Cerebellar nuclear complex (tissue), 1 donor: ENCODE results near the gene SHMT1.
"Not testable (repeated sequence)": the region's sequence is repeated elsewhere in the genome, so short reads cannot be mapped to it uniquely, and the experiment has no call there.

Experiments used
- DNase-seq, 2 experiments: peaks; one replicate each; lab custom pipeline; 2025; lab: John Stamatoyannopoulos, UW

SHMT1 gene

GRCh38 chr17:18326039-18326438 is 37.3 kb downstream of the SHMT1 start:
- DNase-seq, result no peak

DNA sequence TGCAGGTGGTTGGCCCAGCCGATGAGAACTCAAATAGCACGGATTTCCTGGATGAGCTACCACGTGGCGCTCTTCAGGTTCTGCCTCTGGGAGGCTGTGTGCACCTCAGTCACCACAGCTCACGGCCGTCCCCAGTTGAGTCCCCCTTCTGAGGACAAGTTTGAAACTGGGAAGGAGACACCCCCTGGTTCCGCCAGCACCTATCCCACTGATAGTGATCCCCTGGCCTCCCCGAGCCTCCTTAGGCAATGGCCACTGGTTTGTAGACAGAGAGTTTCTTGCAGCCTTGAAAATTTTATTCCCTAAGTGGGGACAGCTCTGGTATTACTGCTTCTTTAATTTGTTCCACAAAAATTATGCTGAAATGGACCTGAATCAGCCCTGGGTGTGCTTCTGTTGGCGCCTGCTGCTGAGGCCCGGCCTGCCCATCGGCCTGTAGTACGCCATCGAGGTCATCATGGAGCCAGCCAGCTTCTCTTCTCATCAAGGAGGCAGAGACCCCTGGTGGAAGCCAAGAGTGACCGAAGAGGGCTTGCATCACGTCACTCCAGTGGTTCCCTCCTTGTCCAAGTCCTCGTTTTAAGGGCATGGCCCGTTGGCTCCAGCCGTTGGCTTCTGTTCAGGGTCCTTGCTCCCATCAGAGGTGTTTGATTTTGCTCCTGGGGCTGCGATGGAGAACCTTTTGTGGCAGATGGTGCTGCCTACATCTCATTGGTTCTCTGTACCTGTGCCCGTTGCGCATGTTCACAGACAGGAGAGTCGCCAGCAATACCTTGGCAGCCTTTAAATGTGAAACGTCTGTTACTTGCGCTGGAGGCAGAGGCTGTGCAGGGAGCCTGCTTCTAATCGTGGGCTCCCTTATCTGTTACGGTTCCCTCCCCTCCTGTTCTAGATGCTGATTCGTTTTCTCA is 39.0 kb downstream of the SHMT1 start:
- DNase-seq, result peak; percentile 53 to 69

DNA sequence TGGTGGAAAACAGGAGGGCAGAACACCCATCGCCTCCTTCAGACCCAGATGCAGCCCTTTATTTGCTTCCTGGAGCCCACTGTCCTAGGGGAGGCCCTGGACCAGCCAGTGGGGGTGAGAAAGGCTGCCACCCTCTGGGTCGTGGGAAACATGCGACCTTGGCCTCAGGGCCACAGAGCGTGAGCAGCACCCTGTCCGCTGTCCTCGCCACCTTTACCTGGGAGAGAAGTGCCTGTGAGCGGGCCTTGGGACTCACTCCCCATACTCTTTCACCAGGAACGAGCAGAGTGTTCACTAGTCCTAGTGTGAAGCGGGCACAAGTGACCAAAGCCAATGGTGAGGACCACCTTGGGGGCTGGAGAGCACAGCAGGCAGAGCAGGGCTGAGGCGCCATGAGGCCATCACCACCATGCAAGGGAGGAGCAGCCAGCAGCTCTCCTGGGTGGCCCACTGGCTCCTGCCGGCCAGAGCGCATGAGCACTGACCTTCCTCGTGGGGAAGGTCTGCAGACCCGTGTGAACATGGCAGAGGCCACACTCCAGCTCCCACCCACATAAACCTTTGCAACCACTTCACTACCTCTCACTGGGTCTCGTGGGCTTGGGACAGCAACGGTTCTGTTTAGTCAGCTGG is 39.7 kb downstream of the SHMT1 start:
- DNase-seq, result no peak

GRCh38 chr17:18323007-18323406 is 40.3 kb downstream of the SHMT1 start:
- no peak for DNase-seq

DNA sequence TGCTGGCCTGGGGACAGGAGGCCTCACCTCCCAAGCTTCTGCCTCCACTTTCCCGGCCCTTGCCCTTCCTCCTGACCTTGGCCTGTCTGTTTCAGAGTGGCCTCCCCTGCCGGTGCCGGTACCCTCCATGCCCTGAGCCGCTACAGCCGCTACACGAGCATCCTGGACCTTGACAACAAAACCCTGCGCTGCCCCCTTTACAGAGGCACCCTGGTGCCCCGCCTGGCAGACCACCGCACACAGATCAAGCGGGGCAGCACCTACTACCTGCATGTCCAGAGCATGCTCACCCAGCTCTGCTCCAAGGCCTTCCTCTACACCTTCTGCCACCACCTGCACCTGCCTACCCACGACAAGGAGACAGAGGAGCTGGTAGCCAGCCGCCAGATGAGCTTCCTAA is 40.8 kb downstream of the SHMT1 start:
- DNase-seq, result no peak

- DNase-seq, result no peak
These were observed 42.0 kb downstream of the SHMT1 start for GRCh38 chr17:18321309-18321708.

- no peak for DNase-seq
These were observed 43.0 kb downstream of the SHMT1 start for GRCh38 chr17:18320301-18320700.

GRCh38 chr17:18319604-18320256 is 43.6 kb downstream of the SHMT1 start:
- peak in 1 of 2 experiments; percentile 27 for DNase-seq

GRCh38 chr17:18318771-18319450 is 44.4 kb downstream of the SHMT1 start:
- no peak for DNase-seq

DNA sequence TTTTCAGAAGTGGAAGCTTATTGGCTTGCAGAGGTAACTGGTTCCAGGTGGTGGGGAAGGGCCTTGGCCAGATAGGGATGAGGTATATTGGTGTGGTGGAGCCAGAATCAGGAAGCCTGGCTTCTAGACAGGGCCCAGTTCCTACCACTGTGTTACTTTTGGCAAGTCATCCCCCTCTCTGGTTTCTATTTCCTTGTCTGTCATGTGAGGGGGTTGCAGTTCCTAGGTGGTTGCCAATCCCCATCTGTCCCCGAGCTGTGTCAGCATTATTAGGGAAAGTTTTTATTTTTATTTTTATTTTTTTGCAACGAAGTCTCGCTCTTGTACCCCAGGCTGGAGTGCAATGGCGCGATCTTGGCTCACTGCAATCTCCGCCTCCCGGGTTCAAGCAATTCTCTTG is 45.2 kb downstream of the SHMT1 start:
- DNase-seq, result no peak

DNA sequence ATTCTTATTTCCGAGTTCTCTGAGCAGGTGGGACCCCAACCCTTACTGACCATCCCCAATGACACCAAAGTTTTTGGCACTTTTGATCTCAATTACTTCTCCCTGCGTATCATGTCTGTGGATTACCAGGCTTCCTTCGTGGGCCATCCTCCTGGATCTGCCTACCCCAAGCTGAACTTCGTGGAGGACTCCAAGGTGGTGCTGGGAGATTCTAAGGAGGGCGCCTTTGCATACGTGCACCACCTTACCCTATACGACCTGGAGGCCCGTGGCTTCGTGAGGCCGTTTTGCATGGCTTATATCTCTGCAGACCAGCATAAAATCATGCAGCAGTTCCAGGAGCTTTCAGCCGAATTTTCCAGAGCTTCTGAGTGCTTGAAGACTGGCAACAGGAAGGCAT is 47.4 kb downstream of the SHMT1 start:
- no peak for DNase-seq

DNA sequence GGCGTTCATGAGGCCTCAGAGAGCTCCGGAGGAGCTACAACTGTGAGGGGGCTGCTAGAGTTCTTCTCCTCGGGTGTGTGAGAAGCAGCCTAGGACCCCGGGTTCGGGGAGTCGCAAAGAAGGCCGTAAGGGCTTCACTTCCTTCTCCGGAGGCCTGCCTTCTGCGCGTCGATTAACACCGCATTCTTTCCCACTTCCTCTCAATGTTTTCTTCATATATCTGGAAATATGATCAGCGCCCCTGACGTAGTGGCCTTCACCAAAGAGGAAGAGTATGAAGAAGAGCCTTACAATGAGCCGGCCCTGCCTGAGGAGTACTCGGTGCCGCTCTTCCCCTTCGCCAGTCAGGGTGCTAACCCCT is 47.8 kb downstream of the SHMT1 start:
- no peak for DNase-seq

DNA sequence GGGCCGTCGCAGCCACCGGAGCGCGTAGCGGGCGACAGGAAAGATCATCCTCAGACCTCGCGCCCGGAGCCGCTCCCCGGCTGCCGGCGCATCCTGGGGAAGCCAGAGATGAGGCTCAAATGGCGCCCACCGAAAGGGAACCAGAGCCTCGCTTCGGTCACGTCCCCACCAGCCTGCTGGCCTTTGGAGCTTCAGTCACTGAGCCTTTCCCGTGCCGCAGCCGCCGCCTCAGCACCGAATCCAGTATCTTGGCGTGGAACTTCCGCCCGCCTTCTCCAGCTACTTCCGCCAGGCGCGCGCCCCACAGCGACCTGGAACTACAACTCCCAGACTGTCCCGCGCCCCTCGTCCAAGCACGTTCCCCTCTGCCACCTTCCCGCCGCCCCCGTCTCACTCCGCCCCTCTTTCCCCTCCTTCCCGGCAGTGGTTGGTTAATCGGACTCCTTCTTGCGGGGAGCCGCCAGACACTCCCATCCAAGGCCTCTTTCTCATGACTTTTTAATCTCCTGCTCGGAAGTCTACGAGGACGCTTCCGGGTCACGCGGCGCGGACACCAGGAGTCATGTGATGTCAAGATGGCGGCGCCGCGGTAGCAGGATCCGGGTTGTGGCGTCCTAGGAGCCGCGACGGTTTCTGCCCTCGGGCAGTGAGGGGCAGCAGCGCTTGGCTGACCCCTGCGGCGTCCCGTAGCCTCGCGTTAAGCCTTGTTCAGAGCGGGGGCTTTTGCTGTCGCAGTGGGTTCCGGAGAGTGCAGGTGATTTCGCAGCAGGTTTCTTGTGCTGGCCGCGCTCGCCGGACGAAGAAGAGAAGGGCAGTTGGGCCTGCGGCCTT is 48.4 kb downstream of the SHMT1 start, which contains the start of the genes SMCR8 and TOP3A:
Gene SMCR8, plus strand, starts transcription at position 563 of the 831 bp plus-strand sequence. CDS start 497 bp downstream, outside the sequence.
Gene TOP3A, minus strand, starts transcription at position 264 of the 831 bp plus-strand sequence. Its CDS starts 216 bp downstream, at position 48.
- DNase-seq, result peak; percentile 92 to 97

GRCh38 chr17:18314059-18314730 is 49.2 kb downstream of the SHMT1 start:
- DNase-seq, result no peak

DNA sequence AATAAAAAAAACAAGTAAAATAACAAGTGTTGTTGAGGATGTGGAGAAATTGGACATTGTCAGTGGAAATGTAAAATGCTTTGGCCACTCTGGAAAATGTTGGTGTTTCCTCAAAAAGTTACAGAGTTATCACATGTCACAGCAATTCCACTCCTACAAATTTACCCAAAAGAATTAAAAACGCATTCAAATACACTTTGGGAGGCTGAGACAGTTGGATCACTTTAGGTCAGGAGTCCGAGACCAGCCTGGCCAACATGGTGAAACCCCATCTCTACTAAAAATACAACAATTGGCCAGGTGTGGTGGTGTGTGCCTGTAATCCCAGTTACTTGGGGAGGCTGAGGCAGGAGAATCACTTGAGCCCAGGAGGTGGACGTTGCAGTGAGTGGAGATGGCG is 54.1 kb downstream of the SHMT1 start:
- DNase-seq, result no peak

DNA sequence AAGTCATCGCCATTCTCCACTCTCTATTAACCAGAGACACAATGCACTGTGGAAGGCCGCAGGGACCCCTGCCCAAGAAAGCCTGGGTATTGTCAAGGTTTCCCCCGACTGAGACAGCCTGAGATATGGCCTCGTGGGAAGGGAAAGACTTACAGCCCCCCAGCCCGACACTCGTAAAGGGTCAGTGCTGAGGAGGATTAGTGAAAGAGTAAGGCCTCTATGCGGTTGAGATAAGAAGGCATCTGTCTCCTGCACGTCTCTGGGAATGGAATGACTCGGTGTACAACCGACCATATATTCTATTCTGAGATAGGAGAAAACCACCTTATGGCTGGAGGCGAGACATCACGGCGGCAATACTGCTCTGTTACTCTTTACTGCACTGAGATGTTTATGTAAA is 60.1 kb downstream of the SHMT1 start:
- DNase-seq, result not testable (repeated sequence)

- DNase-seq, result no peak
These were observed 62.4 kb downstream of the SHMT1 start for GRCh38 chr17:18300725-18301480.

DNA sequence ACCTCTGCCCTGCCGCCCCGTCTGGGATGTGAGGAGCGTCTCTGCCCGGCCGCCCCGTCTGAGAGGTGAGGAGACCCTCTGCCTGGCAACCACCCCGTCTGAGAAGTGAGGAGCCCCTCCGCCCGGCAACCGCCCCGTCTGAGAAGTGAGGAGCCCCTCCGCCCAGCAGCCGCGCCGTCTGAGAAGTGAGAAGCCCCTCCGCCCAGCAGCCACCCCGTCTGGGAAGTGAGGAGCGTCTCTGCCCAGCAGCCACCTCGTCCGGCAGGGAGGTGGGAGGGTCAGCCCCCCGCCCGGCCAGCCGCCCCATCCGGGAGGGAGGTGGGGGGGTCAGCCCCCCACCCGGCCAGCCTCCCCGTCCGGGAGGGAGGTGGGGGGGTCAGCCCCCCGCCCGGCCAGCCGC is 65.3 kb downstream of the SHMT1 start:
- not testable (repeated sequence) for DNase-seq

DNA sequence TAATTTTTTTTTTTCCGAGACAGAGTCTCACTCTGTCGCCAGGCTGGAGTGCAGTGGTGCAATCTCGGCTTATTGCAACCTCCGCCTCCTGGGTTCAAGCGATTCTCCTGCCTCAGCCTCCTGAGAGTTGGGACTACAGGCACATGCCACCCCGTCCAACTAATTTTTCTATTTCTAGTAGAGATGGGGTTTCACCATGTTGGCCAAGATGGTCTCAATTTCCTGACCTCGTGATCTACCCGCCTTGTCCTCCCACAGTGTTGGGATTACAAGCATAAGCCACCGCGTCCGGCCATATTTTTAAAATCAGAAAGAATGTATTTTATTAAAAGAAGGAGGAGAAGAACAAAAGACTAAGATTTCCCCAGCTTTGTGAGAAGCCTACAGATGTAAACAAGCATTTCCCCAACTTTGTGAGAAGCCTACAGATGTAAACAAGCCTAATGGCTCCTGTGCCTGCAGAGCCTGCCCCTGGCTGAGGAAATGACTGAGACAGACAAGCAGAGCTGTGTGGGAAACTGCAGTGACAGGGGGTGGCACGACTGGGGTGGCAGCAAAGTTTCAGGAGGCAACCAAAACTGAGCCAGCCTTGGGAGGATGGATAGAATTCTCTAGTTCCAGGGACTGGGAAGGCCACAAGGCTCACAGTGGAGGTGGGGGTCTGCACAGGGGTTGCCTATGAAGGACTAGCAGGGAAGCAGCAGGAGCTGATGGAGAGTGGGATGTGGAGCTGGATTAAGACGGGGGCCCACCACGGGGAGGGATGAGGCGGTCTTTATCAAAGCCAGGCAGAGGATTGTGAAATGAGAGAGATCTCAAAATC is 71.4 kb downstream of the SHMT1 start:
- no peak for DNase-seq
